HL-60 (cell line): Measurements from ENCODE around the gene ENTPD7.

Source experiments
- GABPA ChIP-seq: IDR thresholded peaks from 2 replicates; pipeline ENCODE4 v1.6.1; 2012; ENCODE audit warnings: low read depth
- POLR2AphosphoS5 ChIP-seq: IDR thresholded peaks from 2 replicates; pipeline ENCODE4 v1.6.1; 2012; ENCODE audit warnings: low read depth
- SPI1 ChIP-seq: IDR thresholded peaks from 2 replicates; pipeline ENCODE4 v1.6.1; 2012; ENCODE audit warnings: low read depth, mild to moderate bottlenecking, borderline replicate concordance
- TF ChIP-seq, protein P1 (sequence below): IDR thresholded peaks from one replicate; pipeline ENCODE4 v1.5.1; 2011; ENCODE audit warnings: low read length, control low read depth, inconsistent platforms; ENCODE audit not compliant: insufficient read depth
- TF ChIP-seq, protein P2 (sequence below): IDR thresholded peaks from 2 replicates; pipeline ENCODE4 v1.6.1; 2012; ENCODE audit warnings: low read depth; ENCODE audit not compliant: insufficient replicate concordance

DNA sequence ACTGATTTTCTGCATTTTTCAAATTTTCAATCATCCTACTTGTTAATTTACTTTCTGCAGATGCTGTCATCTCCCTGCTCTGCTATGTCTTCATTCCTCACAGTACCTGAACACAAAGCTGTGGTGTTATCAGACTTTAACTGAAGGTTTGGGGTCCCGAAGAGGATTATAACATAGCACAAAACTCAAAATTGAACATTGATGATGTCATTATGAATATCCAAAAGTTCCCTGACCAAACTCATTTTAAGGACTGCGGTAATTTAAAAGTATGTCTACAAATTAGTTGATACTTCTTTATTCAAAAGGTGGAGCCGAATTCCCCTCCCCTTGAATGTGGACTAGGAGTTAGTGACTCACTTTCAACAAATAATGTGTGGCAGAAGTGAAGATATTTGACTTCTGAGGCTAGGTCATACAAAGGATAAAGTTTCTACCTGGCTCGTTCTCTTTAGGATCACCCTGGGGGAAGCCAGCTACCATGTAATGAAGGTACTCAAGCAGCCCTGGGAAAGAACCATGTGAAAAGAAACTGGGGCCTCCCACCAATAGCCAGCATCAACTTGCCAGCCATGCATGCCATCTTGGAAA is 6.4 kb upstream of the ENTPD7 start:
- TF ChIP-seq, protein P1, sequence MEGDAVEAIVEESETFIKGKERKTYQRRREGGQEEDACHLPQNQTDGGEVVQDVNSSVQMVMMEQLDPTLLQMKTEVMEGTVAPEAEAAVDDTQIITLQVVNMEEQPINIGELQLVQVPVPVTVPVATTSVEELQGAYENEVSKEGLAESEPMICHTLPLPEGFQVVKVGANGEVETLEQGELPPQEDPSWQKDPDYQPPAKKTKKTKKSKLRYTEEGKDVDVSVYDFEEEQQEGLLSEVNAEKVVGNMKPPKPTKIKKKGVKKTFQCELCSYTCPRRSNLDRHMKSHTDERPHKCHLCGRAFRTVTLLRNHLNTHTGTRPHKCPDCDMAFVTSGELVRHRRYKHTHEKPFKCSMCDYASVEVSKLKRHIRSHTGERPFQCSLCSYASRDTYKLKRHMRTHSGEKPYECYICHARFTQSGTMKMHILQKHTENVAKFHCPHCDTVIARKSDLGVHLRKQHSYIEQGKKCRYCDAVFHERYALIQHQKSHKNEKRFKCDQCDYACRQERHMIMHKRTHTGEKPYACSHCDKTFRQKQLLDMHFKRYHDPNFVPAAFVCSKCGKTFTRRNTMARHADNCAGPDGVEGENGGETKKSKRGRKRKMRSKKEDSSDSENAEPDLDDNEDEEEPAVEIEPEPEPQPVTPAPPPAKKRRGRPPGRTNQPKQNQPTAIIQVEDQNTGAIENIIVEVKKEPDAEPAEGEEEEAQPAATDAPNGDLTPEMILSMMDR = no peak
- no peak for TF ChIP-seq POLR2AphosphoS5
- no peak for TF ChIP-seq GABPA
- TF ChIP-seq, protein P2, sequence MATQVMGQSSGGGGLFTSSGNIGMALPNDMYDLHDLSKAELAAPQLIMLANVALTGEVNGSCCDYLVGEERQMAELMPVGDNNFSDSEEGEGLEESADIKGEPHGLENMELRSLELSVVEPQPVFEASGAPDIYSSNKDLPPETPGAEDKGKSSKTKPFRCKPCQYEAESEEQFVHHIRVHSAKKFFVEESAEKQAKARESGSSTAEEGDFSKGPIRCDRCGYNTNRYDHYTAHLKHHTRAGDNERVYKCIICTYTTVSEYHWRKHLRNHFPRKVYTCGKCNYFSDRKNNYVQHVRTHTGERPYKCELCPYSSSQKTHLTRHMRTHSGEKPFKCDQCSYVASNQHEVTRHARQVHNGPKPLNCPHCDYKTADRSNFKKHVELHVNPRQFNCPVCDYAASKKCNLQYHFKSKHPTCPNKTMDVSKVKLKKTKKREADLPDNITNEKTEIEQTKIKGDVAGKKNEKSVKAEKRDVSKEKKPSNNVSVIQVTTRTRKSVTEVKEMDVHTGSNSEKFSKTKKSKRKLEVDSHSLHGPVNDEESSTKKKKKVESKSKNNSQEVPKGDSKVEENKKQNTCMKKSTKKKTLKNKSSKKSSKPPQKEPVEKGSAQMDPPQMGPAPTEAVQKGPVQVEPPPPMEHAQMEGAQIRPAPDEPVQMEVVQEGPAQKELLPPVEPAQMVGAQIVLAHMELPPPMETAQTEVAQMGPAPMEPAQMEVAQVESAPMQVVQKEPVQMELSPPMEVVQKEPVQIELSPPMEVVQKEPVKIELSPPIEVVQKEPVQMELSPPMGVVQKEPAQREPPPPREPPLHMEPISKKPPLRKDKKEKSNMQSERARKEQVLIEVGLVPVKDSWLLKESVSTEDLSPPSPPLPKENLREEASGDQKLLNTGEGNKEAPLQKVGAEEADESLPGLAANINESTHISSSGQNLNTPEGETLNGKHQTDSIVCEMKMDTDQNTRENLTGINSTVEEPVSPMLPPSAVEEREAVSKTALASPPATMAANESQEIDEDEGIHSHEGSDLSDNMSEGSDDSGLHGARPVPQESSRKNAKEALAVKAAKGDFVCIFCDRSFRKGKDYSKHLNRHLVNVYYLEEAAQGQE = no peak
- TF ChIP-seq SPI1 = no peak
